NCI-H510A (cell line): ENCODE results near the gene NGEF.
"Not testable (repeated sequence)": the region's sequence is repeated elsewhere in the genome, so short reads cannot be mapped to it uniquely, and the experiment has no call there.

ENCODE experiments used
- DNase-seq: peaks from one replicate; lab custom pipeline; 2025; lab: John Stamatoyannopoulos, UW

The NGEF gene

DNA sequence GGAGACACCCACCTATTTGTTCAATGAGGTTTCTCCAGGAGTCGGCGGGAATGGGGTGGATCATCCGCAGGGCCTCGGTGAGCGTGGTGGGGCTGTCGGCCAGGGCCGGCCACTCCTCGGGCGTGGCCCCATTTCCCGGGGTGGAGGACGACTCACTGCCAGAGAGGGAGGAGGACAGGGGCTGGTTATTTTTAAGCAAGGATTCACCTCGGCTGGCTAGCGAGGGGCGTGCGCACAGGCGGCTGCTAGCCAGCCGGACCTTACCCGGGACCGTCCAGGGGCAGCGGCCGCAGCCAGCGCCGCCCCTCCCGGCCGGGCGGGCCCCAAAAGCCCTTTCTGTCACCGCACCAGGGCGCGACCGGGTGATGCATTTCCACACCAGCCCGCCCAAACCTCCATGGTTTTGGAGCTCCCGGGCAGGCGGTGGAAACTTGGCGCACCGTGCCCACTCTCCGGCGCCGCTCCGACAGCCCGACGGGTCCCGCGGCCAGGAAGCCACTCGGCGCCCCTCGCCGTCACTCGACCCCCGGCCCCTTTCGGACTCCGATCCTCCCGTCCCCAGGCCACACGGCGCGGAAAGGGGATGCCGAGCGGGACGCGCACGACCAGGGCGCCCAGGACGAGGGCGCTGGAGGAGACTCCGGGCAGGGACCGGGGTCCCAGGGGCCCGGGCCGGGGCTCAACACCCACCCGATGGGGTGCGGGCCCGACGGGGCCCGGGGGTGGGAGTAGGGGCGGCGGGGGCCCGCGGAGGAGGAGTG is 85.8 kb downstream of the NGEF start:
- no peak for DNase-seq

DNA sequence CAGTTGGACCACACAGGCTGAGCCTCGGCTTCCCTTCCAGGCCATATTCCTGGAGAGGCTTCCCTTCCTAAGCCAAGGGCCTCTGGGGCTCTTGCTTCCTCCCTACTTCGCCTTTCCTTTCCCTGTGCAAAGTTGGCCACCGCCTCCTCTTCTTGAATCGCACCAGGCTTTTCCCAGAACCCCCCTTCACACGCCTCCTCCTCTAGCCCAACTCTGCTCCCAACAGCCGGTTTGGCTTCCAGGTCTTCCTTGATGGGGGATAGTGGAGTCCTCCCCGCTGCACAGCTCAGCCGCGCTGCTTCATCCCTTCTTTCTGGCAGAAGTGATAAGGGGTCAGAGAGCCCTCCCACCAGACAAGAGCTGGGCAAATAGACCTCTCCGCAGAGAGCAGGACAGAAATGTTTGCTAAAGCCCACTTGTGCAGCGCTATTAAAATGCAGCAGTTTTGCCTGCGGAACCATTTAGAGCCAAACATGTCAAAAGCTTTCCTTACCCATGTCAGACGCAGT is 86.6 kb downstream of the NGEF start:
- no peak for DNase-seq

DNA sequence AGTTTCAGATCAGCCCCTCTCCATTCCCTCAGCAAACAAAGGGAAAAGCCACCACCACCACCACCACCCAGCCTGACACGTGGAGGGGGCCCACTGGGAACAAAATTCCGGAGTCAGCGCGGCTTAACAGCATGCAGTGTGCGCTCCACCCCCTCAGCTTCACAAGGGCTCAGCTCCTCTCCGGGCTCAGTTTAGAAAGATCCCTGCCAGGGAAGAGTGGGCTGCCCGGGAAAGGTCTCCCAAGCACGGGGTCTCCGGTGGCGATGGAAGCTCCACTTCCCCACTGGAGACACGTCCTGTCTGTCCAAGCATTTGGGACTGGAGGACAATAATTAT is 87.3 kb downstream of the NGEF start:
- no peak for DNase-seq

DNA sequence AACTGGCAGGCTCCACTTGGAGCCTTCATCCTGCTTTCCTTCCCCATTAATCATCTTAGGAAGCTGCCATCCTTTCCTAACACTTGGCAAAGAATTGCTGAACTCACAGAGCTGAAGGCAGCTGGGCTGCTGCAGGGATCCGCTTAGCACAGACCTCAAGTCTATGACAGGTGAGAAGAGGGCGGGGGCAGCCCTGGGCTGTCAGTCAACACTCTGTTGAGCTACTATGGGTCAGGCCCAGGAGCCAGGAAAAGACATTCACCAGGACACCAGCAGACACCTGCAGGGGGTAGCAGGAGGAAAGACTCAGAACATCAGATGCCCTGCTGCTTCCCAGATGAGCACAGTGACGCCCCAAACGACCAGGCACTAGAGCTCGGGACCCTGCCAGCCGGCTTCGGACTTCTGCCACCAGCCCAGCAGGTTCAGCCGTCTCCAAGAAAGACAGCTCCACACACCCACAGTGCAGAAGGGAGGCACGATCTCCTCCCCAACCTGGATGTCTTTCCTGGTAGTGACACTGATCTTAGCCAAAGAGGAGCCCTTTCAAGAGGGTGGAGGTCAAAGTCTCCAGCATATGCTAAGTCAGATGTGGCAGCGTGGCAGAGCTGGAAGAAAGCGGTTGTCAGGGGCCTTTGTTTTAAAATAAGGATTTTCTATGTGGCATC is 87.8 kb downstream of the NGEF start:
- DNase-seq = no peak

DNA sequence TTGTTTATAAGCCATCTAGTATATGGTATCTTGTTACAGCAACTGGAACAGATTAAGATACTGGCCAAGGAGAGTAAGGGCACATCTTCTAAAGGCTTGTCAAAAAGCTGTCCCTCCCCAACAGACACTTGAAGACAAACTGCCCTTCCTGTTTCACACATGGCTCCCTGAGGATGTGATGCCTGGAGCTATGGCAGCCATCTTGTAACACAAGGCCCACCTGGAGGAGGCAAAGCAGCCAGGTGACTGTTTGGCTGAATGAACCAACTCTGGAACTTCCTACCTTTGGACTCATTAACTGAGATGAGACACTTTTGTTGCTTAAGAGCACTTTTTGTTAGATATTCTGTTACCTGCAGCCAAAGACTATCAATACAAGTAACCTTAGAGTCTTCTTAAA is 88.6 kb downstream of the NGEF start:
- no peak for DNase-seq

DNA sequence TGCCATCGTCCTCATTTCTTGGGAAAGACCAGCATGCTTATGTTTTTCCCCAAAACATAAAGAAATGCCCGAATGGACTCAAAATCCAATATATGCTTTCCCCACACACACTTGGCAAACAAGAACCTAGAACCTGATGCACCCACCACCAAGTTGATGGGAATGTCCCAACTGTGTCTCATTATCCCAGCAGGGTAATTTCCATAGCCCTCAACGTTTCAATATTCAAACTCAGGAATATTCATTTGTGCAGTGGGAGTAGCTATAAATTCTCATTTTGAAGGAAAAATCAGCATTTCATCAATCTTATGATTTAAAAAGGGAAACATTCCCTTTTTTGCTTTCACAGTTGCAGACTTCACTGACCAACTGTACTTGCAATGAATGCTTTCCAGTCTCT is 92.3 kb downstream of the NGEF start:
- no peak for DNase-seq

DNA sequence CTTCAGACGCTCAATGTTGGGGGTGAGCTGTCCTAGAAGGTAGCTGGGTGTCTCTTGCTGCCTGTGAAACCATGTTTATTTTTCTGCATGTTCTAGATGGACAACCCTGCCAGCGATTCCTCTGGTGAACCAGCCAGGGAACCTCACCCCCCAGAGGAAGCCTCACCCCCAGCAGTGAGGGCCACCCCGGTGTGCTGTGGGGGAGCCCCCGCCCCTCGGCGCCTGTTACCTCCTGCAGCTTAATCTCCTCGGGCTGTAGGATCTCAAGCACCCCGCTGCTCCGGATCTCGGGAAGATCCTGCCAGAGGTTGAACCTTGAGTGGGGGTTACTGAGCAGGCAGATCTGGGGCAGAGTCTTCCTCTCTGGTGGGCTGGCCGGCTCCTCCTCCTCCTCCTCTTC is 93.0 kb downstream of the NGEF start:
- no peak for DNase-seq

DNA sequence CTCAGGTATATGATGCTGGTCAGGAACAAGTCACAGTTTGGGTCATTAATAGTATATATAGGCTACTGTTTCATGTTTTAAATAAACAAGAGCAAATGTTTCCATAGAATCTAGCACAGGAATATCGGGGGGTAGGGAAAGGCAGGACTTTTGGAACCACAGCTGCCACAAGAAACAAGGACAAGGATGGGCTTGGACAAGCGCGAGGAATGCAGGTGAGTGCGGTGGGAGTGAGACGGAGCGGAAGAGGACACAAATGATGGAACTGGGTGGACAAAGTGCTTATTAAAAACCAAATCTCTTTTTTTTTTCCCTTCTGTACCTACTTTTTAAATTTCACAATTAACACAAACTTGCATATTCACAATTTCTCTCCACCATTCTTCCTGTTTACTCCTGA is 93.9 kb downstream of the NGEF start:
- DNase-seq = no peak

DNA sequence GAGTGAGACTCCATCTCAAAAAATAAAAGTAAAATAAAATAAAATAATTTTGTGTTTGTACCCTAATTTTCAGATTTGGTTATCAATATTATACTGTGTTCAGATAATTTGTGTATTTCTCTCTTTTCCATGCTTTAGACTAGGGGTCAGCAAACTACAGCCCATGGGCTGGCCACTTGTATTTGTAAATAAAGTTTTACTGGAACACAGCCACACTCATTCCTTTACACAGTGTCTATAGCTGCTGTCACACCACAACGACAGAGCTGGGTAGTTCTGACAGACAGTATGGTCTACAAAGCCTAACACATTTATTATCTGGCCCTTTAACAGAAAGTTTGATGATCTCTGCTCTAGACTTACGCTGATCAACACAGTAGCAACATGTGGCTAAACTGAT is 99.2 kb downstream of the NGEF start:
- no peak for DNase-seq

DNA sequence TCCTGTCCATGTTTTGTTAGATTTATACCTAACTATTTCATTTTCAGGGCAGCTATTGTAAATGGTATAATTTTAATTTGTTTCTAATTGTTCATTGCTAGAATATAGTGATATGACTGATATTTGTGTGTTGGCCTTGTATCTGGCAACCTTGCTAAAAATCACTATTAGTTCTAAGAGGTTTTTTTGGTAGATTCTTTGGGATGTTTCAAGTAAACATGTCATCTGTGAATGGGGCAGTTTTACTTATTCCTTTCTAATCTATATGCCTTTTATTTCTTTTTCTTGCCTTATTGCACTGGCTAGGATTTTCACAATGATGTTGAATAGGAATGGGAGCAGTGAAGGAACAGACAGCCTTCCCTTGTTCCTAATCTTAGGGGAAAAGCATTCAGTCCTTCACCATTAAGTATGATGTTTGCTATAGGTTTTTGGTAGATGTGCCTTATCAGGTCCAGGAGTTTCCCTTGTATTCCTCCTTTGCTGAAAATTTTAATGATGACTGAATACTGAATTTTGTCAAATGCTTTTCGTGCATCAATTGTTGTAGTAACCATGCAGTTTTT is 101.3 kb downstream of the NGEF start:
- no peak for DNase-seq

DNA sequence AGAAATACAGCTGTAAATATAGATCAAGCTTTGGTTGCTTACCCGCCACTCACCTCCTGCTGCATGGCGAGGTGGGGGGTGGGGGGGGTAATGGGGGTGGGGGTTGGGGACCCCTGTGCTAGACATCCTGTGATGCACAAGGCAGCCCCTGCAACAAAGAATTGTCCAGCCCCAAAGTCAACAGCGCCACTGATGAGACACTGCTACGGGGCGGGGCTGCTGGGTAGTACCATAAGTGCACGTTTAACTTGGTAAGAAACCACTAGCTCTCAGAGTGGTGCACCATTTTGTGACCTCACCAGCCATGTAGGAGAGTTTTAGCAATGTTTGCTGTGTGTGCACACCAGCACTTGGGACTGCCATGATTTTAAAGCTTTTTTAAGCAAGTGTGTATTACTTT is 102.7 kb downstream of the NGEF start:
- DNase-seq = no peak

DNA sequence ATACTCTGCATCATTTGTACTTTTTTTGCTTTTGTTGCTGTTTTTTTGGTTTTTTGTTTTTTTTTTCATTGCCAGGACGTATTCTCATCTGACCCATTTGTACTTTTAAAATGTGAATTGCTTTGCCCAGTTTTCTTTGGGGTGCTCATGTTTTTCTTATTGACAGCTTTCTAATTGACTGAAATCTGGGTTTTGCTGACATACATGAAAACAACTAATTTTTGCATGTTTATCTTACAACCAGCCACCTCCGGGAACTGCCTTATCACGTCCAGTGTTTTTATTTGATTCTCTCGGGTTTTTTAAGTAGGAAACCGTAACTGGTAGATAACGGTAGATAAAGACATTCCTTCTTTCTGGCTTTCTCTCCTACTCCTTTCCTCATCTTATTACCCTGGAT is 104.4 kb downstream of the NGEF start:
- DNase-seq = no peak

DNA sequence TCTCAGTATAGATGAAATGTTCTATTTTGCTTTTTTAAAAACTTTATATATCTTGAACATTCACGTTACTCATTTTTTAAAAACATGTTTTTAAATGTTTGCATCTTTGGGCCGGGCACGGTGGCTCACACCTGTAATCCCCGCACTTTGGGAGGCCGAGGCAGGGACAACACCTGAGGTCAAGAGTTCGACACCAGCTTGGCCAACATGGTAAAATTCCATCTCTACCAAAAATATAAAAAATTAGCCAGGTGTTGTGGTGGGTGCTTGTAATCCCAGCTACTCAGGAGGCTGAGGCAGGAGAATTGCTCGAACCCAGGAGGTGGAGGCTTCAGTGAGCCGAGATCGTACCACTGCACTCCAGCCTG is 105.4 kb downstream of the NGEF start:
- not testable (repeated sequence) for DNase-seq

DNA sequence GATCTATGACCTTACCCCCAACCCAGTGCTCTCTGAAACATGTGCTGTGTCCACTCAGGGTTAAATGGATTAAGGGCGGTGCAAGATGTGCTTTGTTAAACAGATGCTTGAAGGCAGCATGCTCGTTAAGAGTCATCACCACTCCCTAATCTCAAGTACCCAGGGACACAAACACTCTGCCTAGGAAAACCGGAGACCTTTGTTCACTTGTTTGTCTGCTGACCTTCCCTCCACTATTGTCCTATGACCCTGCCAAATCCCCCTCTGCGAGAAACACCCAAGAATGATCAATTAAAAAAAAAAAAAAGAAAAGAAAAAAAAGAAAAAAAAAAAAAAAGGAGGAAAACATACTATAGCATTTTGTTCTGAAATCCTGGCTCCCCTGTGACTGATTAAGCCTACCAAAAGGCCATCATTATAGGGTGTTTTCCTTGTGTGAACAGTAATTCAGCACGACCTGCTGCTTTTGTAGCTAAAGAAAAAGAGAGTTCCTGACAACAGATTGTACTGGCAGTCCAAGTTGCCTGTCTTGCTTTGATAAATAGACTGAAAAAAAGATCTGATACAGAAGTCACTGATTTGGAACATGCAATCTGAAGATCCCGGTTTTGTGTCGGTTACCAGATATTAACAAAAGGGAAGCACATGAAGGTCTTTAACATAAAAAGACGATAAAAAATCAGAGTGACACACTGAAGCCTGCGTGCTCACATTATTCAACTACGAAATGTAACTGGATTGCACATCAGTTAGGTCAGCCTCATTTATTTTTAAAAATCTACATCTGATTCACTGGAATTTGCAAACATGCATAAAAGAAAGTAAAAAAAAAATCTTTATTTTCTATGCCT is 106.0 kb downstream of the NGEF start:
- DNase-seq = not testable (repeated sequence)

DNA sequence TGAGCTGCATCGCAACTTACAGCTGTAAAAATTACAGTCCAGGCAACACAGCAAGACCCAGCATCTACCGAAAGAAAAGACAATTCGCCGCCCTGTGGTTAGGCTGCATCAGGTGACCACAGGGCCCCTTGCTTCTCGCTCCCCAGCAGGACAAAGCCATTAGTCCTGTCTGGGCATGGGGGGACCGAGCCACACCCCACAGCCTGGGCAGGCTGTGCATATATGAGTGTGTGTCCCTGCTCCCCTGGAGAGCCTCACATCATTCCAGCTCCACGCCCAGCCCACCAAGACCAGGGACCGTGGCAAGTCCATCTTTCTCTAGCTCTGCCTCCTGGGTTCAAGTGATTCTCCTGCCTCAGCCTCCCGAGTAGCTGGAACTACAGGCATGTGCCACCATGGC is 109.1 kb downstream of the NGEF start:
- DNase-seq = no peak

DNA sequence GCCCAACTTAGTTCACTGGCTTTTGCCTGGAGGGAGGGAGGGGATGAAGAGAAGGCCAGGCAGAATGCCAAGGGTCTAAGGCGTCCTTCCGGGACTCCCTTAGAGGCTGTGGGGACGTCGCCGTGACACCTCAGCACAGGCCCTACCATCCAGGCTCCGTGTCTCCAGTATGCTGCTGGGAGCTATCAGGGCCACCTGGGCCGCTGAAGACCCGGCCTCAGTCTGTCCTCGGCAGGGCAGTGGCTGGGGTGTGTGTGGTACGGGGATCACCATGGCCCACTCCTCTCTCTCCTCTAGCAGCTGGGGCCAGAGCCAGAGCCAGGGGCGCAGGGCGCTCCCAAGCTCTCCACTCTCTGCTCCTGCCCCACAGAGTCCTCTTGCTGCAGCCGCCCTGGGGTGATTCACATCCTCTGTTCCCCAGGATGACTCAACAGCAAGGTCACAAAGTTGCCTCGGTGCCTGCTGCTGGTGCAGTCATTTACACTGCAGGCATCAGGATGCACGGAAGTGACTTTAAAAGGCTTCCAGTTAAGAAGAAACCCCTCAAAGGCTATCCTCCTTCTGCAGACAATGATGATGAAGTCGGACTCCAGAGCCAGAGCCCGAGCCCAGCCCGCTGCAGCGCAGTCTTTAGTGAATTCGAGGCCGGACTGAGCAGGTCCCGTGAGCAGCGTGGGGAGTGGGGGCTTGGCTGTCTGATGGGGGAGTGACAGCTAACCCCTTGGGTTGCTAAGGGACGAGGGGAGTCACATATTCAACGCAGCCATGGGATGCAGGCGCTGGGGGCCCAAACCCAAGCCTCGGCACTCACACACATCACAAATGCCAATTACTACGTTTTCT is 111.1 kb downstream of the NGEF start:
- DNase-seq = no peak

DNA sequence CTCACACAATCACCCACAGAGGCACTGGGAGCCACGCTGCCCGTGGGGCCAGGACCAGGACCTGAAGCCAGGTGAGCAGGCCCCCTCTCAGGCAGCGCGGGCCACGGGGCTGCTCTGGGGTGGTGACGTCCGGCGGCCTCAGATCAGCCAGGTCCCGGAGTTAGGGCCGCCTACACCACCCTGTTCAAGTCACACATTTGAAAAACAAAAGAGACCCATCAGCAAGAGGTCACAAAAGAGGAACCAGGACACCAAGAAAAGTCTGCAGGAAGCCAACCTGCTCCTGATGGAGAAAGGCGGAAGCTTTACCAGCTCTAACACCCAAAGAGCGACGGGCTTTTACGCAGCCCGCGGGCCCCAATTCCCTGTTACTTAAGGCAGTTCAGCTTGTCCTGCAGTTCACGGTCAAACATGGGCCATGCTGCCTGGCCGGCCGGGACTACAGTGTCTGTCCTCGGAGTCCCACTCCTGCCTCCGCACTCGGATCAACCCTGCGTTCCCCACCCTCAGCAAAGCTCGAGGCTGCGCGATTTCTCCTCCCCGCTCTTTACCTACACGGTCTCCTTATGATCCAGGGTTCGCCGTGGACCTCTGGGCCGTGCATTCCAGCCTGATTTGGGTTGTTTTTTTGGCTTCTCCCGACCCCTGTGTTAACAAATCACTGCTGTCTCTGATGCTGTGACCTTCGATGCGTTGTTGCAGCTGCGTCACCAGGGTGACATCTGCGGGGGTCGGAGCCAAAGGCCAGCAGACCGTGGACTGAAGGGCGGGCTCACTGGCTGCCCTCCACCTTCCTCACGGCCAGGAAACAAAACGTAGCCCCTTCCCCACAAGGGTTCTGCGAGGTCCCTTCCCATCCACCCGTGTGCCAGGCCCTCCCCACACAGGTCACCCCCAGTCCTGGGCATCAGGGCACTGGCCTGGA is 112.0 kb downstream of the NGEF start:
- no peak for DNase-seq

DNA sequence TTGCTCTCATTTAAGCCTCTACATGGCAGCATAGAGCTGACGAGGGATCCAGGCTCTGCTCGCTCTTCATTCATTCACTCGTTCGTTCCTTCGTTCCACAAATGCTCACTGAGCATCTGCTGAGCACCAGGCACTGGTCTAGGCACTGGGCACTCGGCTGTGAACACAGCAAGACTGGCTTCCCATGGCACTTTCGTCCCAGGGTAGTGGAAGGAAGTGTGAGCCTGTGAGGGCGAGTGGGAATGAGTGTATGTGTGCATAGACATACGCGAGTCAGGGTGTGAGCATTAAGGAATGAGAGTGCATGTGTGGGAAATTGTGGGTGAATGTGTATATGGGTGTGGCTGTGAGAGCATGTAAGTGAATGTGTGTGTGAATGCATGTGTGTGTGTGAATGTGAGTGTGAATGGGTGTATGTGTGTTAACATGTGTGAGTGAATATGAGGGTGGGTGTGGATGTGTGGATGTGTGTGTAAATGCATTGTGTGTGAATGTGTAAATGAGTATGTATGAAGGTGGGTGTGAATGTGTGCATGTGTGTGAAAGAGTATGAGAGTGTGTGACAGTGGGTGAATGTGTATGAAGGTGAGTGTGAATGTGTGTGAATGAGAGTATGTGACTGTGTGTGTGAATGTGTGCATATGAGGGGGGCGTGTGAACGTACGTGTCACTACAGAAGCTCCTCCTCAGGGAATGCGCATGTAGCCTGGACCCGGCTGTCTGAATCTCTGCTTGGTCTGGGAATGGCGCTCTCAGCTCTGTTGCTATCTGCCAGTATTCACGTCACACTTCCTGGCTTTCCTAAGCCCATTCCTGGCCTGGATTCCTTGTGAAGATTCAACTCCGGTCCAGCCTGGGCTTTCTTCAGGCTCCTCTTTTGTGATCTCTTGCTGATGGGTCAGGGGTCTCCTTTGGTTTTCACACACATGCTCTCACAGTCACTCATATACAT is 114.2 kb downstream of the NGEF start:
- DNase-seq = no peak
